C4-2B (cell line): ENCODE data around the gene NEGR1.

Experiments
- CTCF ChIP-seq: fragments of 450-650 bp; conservative IDR thresholded peaks from 2 replicates; pipeline ENCODE4 v1.5.1; 2017; ENCODE audit warnings: mild to moderate bottlenecking
- ZFX ChIP-seq: fragments of 450-650 bp; IDR thresholded peaks from 2 replicates; pipeline ENCODE4 v1.6.1; 2017

DNA sequence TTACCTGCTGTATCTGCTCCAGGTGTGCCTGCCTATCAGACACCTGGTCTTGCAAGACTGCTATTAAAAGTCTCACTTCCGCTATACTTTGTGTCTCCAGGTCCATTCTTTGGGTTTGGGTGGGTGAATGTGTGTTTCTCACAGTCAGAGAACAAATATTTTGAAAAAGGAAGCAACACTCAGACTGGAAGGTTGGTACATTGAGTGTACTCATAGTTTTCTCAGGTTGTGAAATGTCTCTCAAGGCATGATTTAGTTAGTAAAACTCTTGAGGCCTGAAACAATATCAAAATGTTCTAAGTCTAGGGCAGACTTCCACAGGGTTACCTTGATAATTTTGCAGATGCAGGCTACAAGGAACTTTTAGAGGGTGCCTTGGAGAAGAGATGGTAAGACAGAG, 771.6 kb downstream of the NEGR1 start:
- TF ChIP-seq CTCF, result no peak
- TF ChIP-seq ZFX, result no peak
